ENCODE data around the gene ATG4C.

DNA sequence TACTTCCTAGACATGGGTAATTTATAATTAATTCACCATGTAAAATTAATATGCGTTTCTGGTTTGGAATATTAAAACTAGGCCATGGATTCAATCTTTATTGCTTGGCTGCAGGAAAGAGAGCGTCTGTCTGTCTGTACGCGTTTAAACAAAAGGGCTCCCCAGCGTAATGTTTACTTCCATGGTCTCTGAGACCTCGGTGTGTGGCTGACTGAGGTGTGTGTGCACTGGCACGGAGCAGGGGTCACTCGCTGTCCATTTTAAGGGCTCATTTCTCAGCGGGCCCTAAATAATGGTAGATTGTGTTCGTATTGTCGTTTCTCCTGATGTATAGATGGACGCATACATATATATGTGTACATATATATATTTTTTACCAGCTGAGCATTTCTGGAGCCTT lies 119.6 kb downstream of the ATG4C start:
- TF ChIP-seq, protein P1, sequence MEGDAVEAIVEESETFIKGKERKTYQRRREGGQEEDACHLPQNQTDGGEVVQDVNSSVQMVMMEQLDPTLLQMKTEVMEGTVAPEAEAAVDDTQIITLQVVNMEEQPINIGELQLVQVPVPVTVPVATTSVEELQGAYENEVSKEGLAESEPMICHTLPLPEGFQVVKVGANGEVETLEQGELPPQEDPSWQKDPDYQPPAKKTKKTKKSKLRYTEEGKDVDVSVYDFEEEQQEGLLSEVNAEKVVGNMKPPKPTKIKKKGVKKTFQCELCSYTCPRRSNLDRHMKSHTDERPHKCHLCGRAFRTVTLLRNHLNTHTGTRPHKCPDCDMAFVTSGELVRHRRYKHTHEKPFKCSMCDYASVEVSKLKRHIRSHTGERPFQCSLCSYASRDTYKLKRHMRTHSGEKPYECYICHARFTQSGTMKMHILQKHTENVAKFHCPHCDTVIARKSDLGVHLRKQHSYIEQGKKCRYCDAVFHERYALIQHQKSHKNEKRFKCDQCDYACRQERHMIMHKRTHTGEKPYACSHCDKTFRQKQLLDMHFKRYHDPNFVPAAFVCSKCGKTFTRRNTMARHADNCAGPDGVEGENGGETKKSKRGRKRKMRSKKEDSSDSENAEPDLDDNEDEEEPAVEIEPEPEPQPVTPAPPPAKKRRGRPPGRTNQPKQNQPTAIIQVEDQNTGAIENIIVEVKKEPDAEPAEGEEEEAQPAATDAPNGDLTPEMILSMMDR (CRISPR knock-in tag; IDR thresholded peaks at IDR 0.05), result no peak
- no peak for TF ChIP-seq MAF1 (CRISPR knock-in tag; IDR thresholded peaks at IDR 0.05; ENCODE audit: borderline replicate concordance)
- TF ChIP-seq HOXA7 (CRISPR knock-in tag; IDR thresholded peaks at IDR 0.05), result no peak
- TF ChIP-seq SRF (IDR thresholded peaks at IDR 0.05; ENCODE audit: low read depth, low read length), result no peak
- TF ChIP-seq ZNF274 (CRISPR knock-in tag; IDR thresholded peaks at IDR 0.05), result no peak
- TF ChIP-seq RBM22 (optimal IDR thresholded peaks at IDR 0.05; ENCODE audit: low read length), result no peak
- TF ChIP-seq CHD4 (IDR thresholded peaks at IDR 0.05; ENCODE audit: borderline replicate concordance, low read length), result no peak
- TF ChIP-seq KLF9 (CRISPR knock-in tag; IDR thresholded peaks at IDR 0.05; ENCODE audit: low read depth), result no peak
- TF ChIP-seq KDM5A (IDR thresholded peaks at IDR 0.05; ENCODE audit: borderline replicate concordance, low read length), result no peak
- no peak for TF ChIP-seq ZNF558 (CRISPR knock-in tag; IDR thresholded peaks at IDR 0.05; ENCODE audit: borderline replicate concordance)
- TF ChIP-seq POLR2A (IDR thresholded peaks at IDR 0.05; ENCODE audit: insufficient read depth in 1 of 2, low read depth in 2 of 2, low read length in 2 of 2), result no peak
- TF ChIP-seq JUN (CRISPR knock-in tag; IDR thresholded peaks at IDR 0.05), result no peak
- no peak for TF ChIP-seq ZNF772 (CRISPR knock-in tag; IDR thresholded peaks at IDR 0.05)
- no peak for TF ChIP-seq ZBTB7A (CRISPR knock-in tag; IDR thresholded peaks at IDR 0.05)
